Measurements from ENCODE around the gene ARID4B. TPM values are rescaled to one million over a fixed set of nuclear protein-coding genes. Genes with fewer than 3 reads are reported as not detected.

Gene ARID4B
- total and polyA plus RNA-seq, 2 of the 13 experiments (the other 11 are each of a cell fraction or from before 2014, with no cell fraction given): 9.7 to 24.6 TPM

- TF ChIP-seq TFDP1 (CRISPR knock-in tag; IDR thresholded peaks at IDR 0.05; ENCODE audit: borderline replicate concordance) (peak; percentile 86), ETV6 (CRISPR knock-in tag; conservative IDR thresholded peaks at IDR 0.05) (no peak), ZNF644 (CRISPR knock-in tag; IDR thresholded peaks at IDR 0.05; ENCODE audit: low read depth) (no peak), UBTF (CRISPR knock-in tag; IDR thresholded peaks at IDR 0.05) (peak; percentile 92), ZIK1 (CRISPR knock-in tag; IDR thresholded peaks at IDR 0.05; ENCODE audit: borderline replicate concordance, low read depth) (no peak; the same call in 1 of the 2 replicates), SP1 (IDR thresholded peaks at IDR 0.05) (no peak), SP1 (CRISPR knock-in tag; IDR thresholded peaks at IDR 0.05) (no peak), ZZZ3 (CRISPR knock-in tag; IDR thresholded peaks at IDR 0.05; ENCODE audit: borderline replicate concordance) (peak; percentile 47; the same call in 1 of the 2 replicates), SCMH1 (CRISPR knock-in tag; IDR thresholded peaks at IDR 0.05; ENCODE audit: borderline replicate concordance) (no peak), SRSF9 (IDR thresholded peaks at IDR 0.05; ENCODE audit: borderline replicate concordance, insufficient read depth, low read depth, low read length, poor library complexity, severe bottlenecking) (no peak), TSC22D2 (CRISPR knock-in tag; IDR thresholded peaks at IDR 0.05; ENCODE audit: borderline replicate concordance) (no peak; the same call in 1 of the 2 replicates), TRIM22 (IDR thresholded peaks at IDR 0.05) (no peak), HOXA9 (CRISPR knock-in tag; IDR thresholded peaks at IDR 0.05; ENCODE audit: borderline replicate concordance) (no peak), HMGA1 (CRISPR knock-in tag; conservative IDR thresholded peaks at IDR 0.05) (no peak), ZNF589 (CRISPR knock-in tag; conservative IDR thresholded peaks at IDR 0.05) (peak; percentile 76; the same call in 1 of the 2 replicates), ZNF556 (CRISPR knock-in tag; IDR thresholded peaks at IDR 0.05; ENCODE audit: borderline replicate concordance) (peak; percentile 66; the same call in 1 of the 2 replicates), PRDM4 (CRISPR knock-in tag; IDR thresholded peaks at IDR 0.05; ENCODE audit: borderline replicate concordance) (no peak), TAF15 (IDR thresholded peaks at IDR 0.05; ENCODE audit: low read depth, low read length, poor library complexity, severe bottlenecking) (no peak), ZSCAN21 (CRISPR knock-in tag; IDR thresholded peaks at IDR 0.05; ENCODE audit: borderline replicate concordance) (peak; percentile 88; the same call in 1 of the 2 replicates)
Measured at GRCh38 chr1:235128456-235129328, 199.3 kb downstream of the ARID4B start, which contains the start of gene TOMM20 (continued).

All from HepG2 (cell line).